ENCODE measurements around the gene F8. TPM values are rescaled to one million over a fixed set of nuclear protein-coding genes. Genes with fewer than 3 reads are reported as not detected.
A peak's percentile ranks its signal among the peaks of the same experiment; 100 is the strongest.

F8 gene
- total and polyA plus RNA-seq, 10 of the 15 experiments (the other 5 are each of a cell fraction or from before 2014, with no cell fraction given), result 3.0 to 8.1 (median 5.1) TPM

GRCh38 chrX:155071694-155072280, 49.3 kb upstream of the F8 start (continued):
- 0 out of 2 replicates have a peak, but pooled peaks have one; percentile 31 for TF ChIP-seq MXI1 (IDR thresholded peaks at IDR 0.05; ENCODE audit: low read depth, low read length)
- TF ChIP-seq RB1 (IDR thresholded peaks at IDR 0.05; ENCODE audit: borderline replicate concordance), result no peak
- no peak for TF ChIP-seq E2F4 (IDR thresholded peaks at IDR 0.05; ENCODE audit: low read depth, low read length)
- TF ChIP-seq NKRF (conservative IDR thresholded peaks at IDR 0.05), result no peak

- peak within 1 kb of the TSS; percentile 73 for H2AFZ ChIP-seq (ENCODE audit: control insufficient read depth, low read depth, low read length)
- no peak for TF ChIP-seq SREBF2 (IDR thresholded peaks at IDR 0.05; ENCODE audit: low read length)
- no peak for TF ChIP-seq CHD2 (IDR thresholded peaks at IDR 0.05; ENCODE audit: borderline replicate concordance, low read depth, low read length)
- no peak for TF ChIP-seq STAT1 (conservative IDR thresholded peaks at IDR 0.05)
- peak; percentile 3; the same call in 1 of the 2 replicates for TF ChIP-seq CREB1 (IDR thresholded peaks at IDR 0.05; ENCODE audit: low read depth)
- 0 out of 2 replicates have a peak, but pooled peaks have one; percentile 17 for TF ChIP-seq NR2F1 (conservative IDR thresholded peaks at IDR 0.05)
- peak in 1 of 2 experiments; percentile 79; a peak in 2 of 4 replicates for TF ChIP-seq BHLHE40 (IDR thresholded peaks at IDR 0.05; ENCODE audit: borderline replicate concordance in 1 of 2, low read depth in 2 of 2, low read length in 1 of 2)
- no peak for TF ChIP-seq RBBP5 (conservative IDR thresholded peaks at IDR 0.05)
- no peak for TF ChIP-seq IRF3 (IDR thresholded peaks at IDR 0.05)
- TF ChIP-seq POU2F2 (IDR thresholded peaks at IDR 0.05; ENCODE audit: borderline replicate concordance, low read depth, low read length), result no peak
- TF ChIP-seq HDAC6 (IDR thresholded peaks at IDR 0.05; ENCODE audit: unreplicated experiment), result no peak
- no peak for TF ChIP-seq ESRRA (IDR thresholded peaks at IDR 0.05; ENCODE audit: low read length)
- peak; percentile 58; the same call in 1 of the 2 replicates for TF ChIP-seq POLR2AphosphoS2 (IDR thresholded peaks at IDR 0.05; ENCODE audit: low read depth, low read length)
- TF ChIP-seq ZNF384 (IDR thresholded peaks at IDR 0.05; ENCODE audit: borderline replicate concordance, low read depth, low read length), result no peak
Measured at GRCh38 chrX:155070975-155071693, 48.6 kb upstream of the F8 start, which contains the start of the genes BRCC3, CMC4 and MTCP1. Gene BRCC3 (plus strand): TSS chrX:155071508. CDS start chrX:155071528, 20 bp downstream. Gene CMC4 (minus strand): TSS chrX:155071136. CDS start chrX:155064023, 7,113 bp downstream. Gene MTCP1 (minus strand): TSS chrX:155071136. CDS start chrX:155066010, 5,126 bp downstream.

More at GRCh38 chrX:155070975-155071693, 48.6 kb upstream of the F8 start, which contains the start of the genes BRCC3, CMC4 and MTCP1:
- intact Hi-C loops (cut with micrococcal nuclease; ENCODE audit: unreplicated experiment) (loop anchor here (5.0 kb wide), 2 partner anchors 44 to 146 kb away; partner anchors contain the start of genes FUNDC2 and VBP1), in situ Hi-C loops (cut with MboI) (no loop called here)
- ChIA-PET SMC1A (ENCODE audit: uncharacterized antibody, unreplicated experiment) (no interaction called here), POLR2A (interaction anchor here (0.7 to 1.1 kb wide), 2 partner anchors 43 to 44 kb away, joined by 3 read pairs; partner anchors contain the start of gene FUNDC2), CTCF (interaction anchor here (0.7 to 1.4 kb wide), 2 partner anchors 14 to 91 kb away, joined by 3 read pairs; no protein-coding TSS in a partner anchor), RAD21 (ENCODE audit: unreplicated experiment) (interaction anchor here (1.4 kb wide), 1 partner anchor 147 kb away, joined by 3 read pairs; no protein-coding TSS in a partner anchor)
- ATAC-seq (peak; percentile 92), FAIRE-seq (no peak), DNase-seq (ENCODE audit: low read depth, low spot score) (peak; percentile 35)
- Histone ChIP-seq H3K4me2 (ENCODE audit: control insufficient read depth, insufficient read depth) (peak within 1 kb of the TSS; percentile 67), H3K36me3 (ENCODE audit: control insufficient read depth in 2 of 2, insufficient read depth in 2 of 2, low read length in 1 of 2) (no peaks in the 10 kb centered on the region; a peak in 3 of 4 replicates), H3K27ac (ENCODE audit: control insufficient read depth, insufficient read depth) (peak within 1 kb of the TSS; percentile 84), H3K4me1 (ENCODE audit: control insufficient read depth, insufficient read depth, low read length) (no peaks in the 10 kb centered on the region), H3K9me3 (replicated peaks; ENCODE audit: control insufficient read depth, insufficient read depth, low read length) (no peaks in the 10 kb centered on the region), H4K20me1 (ENCODE audit: control insufficient read depth, insufficient read depth) (no peaks in the 10 kb centered on the region), H3K4me3 (peak within 1 kb of the TSS; percentile 83), H3K79me2 (ENCODE audit: control insufficient read depth, insufficient read depth, low read length) (peaks cover 54% of the 10 kb centered on the region), H3K9ac (ENCODE audit: control insufficient read depth, insufficient read depth, low read length) (peak within 1 kb of the TSS; percentile 87), H3K27me3 (replicated peaks in 1 of 2; ENCODE audit: control insufficient read depth in 2 of 2, insufficient read depth in 2 of 2, low read length in 1 of 2) (no peaks in the 10 kb centered on the region)
- BruUV-seq (replicated peaks), result no TSS peak
- WGBS (ENCODE audit: insufficient coverage, insufficient replicate concordance, low lambda C conversion rate, missing lambda C conversion rate), result 48% methylated on average over 44 of the region's 81 CpGs
